Liver (tissue), 9 donors: ENCODE data around the gene PRDM1. TPM values are rescaled to one million over a fixed set of nuclear protein-coding genes. Genes with fewer than 3 reads are reported as not detected.

Experiments used
- DNase-seq: peaks from one replicate; pipeline ENCODE4 v3.0.0-alpha.2; 2017; ENCODE audit warnings: low spot score
- H3K27ac ChIP-seq, 2 donors: one replicate each; pipeline ENCODE4 v1.7.0; 2013; ENCODE audit warnings: inconsistent platforms in 2 of 2, low read length in 2 of 2, control low read depth in 1 of 2, low read depth in 1 of 2, mild to moderate bottlenecking in 1 of 2
- H3K27me3 ChIP-seq, 4 donors: one replicate each; pipeline versions ENCODE4 v1.6.1 to v1.7.0; 2013; ENCODE audit warnings: low read length in 3 of 4, inconsistent platforms in 1 of 4, mild to moderate bottlenecking in 1 of 4, moderate library complexity in 1 of 4; ENCODE audit not compliant: control insufficient read depth in 4 of 4, insufficient read depth in 4 of 4
- H3K36me3 ChIP-seq, 4 donors: one replicate each; pipeline versions ENCODE4 v1.6.1 to v1.7.0; 2013; ENCODE audit warnings: low read length in 3 of 4, mild to moderate bottlenecking in 3 of 4, low read depth in 1 of 4, moderate library complexity in 1 of 4; ENCODE audit not compliant: control insufficient read depth in 4 of 4, insufficient read depth in 3 of 4
- H3K4me1 ChIP-seq, 4 donors: one replicate each; pipeline versions ENCODE4 v1.6.1 to v1.7.0; 2013; ENCODE audit warnings: low read length in 3 of 4, mild to moderate bottlenecking in 3 of 4, moderate library complexity in 1 of 4; ENCODE audit not compliant: control insufficient read depth in 4 of 4, insufficient read depth in 4 of 4
- H3K4me3 ChIP-seq, 3 donors: one replicate each; pipeline versions ENCODE4 v1.6.1 to v1.7.0; 2013; ENCODE audit warnings: low read length in 3 of 3, control low read depth in 1 of 3, low read depth in 1 of 3, mild to moderate bottlenecking in 1 of 3
- H3K9ac ChIP-seq, 2 donors: one replicate each; pipeline ENCODE4 v1.7.0; 2013; ENCODE audit warnings: low read length in 2 of 2, mild to moderate bottlenecking in 2 of 2, moderate library complexity in 2 of 2, control low read depth in 1 of 2, low read depth in 1 of 2
- H3K9me3 ChIP-seq, 4 donors: one replicate each; pipeline versions ENCODE4 v1.6.1 to v1.7.0; 2013; ENCODE audit warnings: low read length in 3 of 4; ENCODE audit not compliant: control insufficient read depth in 4 of 4
- ATF3 ChIP-seq: IDR thresholded peaks from 2 replicates; pipeline ENCODE4 v1.6.1; 2016; ENCODE audit warnings: antibody characterized with exemption
- EGR1 ChIP-seq, 2 donors: IDR thresholded peaks; 2 replicates each; pipeline ENCODE4 v1.6.1; 2016 to 2018; ENCODE audit warnings: antibody characterized with exemption in 2 of 2, low read depth in 2 of 2
- FOXA1 ChIP-seq: IDR thresholded peaks from 2 replicates; pipeline ENCODE4 v1.6.1; 2016; ENCODE audit warnings: antibody characterized with exemption
- FOXA2 ChIP-seq: IDR thresholded peaks from 2 replicates; pipeline ENCODE4 v1.6.1; 2016; ENCODE audit warnings: antibody characterized with exemption
- GABPA ChIP-seq, 2 donors: IDR thresholded peaks in 1 of 2; conservative IDR thresholded peaks in 1 of 2; 2 replicates each; pipeline ENCODE4 v1.6.1; 2016; ENCODE audit warnings: antibody characterized with exemption in 2 of 2, mild to moderate bottlenecking in 1 of 2, moderate library complexity in 1 of 2
- HNF4A ChIP-seq, 2 donors: conservative IDR thresholded peaks; 2 replicates each; pipeline ENCODE4 v1.6.1; 2016; ENCODE audit warnings: antibody characterized with exemption in 2 of 2, mild to moderate bottlenecking in 2 of 2
- HNF4G ChIP-seq: IDR thresholded peaks from 2 replicates; pipeline ENCODE4 v1.6.1; 2016; ENCODE audit warnings: antibody characterized with exemption
- JUND ChIP-seq, 2 donors: IDR thresholded peaks; 2 replicates each; pipeline ENCODE4 v1.6.1; 2016; ENCODE audit warnings: antibody characterized with exemption in 2 of 2
- NR2F2 ChIP-seq: IDR thresholded peaks from 2 replicates; pipeline ENCODE4 v1.6.1; 2016; ENCODE audit warnings: antibody characterized with exemption
- RAD21 ChIP-seq, 2 donors: IDR thresholded peaks; 2 replicates each; pipeline ENCODE4 v1.6.1; 2016; ENCODE audit warnings: antibody characterized with exemption in 2 of 2, mild to moderate bottlenecking in 2 of 2
- RXRA ChIP-seq, 2 donors: IDR thresholded peaks; 2 replicates each; pipeline ENCODE4 v1.6.1; 2017 to 2018; ENCODE audit warnings: antibody characterized with exemption in 2 of 2, mild to moderate bottlenecking in 1 of 2
- SP1 ChIP-seq: IDR thresholded peaks from 2 replicates; pipeline ENCODE4 v1.6.1; 2018; ENCODE audit warnings: antibody characterized with exemption, mild to moderate bottlenecking
- TAF1 ChIP-seq: conservative IDR thresholded peaks from 2 replicates; pipeline ENCODE4 v1.6.1; 2016; ENCODE audit warnings: antibody characterized with exemption, mild to moderate bottlenecking
- YY1 ChIP-seq: IDR thresholded peaks from 2 replicates; pipeline ENCODE4 v1.6.1; 2016; ENCODE audit warnings: antibody characterized with exemption, mild to moderate bottlenecking
- WGBS: extraction: QIAGEN DNeasy Blood & Tissue Kit; methylation state at CpG from one replicate; pipeline ENCODE4 v1.1.7; 2013; 5-methylcytosine and 5-hydroxymethylcytosine counted together
- polyA plus RNA-seq, 2 donors: library from polyadenylated mRNA; stranded (reverse) in 1 of 2; unstranded in 1 of 2; fragments of 200-250 nt in 1 of 2; fragments of >200 nt in 1 of 2; fragmentation: Nextera tagmentation in 1 of 2; extraction: Ambion mirVana in 1 of 2; gene quantifications; one replicate each; pipeline versions ENCODE4 v1.2.1 to v1.2.3, GENCODE V29; 2013 to 2015
- total RNA-seq, 2 donors: library from RNA; depleted of rRNA; stranded (reverse); fragments of >200 nt; gene quantifications; one replicate each; pipeline ENCODE4 v1.2.3, GENCODE V29; 2014
- TF ChIP-seq, protein P1 (sequence below): IDR thresholded peaks from 2 replicates; pipeline ENCODE4 v1.6.1; 2016; ENCODE audit warnings: antibody characterized with exemption
- TF ChIP-seq, protein P2 (sequence below): IDR thresholded peaks from 2 replicates; pipeline ENCODE4 v1.6.1; 2016; ENCODE audit warnings: antibody characterized with exemption, mild to moderate bottlenecking
- TF ChIP-seq, protein P3 (sequence below): fragments of 150-350 bp; IDR thresholded peaks from 2 replicates; pipeline ENCODE4 v1.5.1; 2017; ENCODE audit warnings: improper control_type of control experiment, low read depth, low read length; ENCODE audit not compliant: missing input control
- donor health status: healthy.
- donor health status: healthy.
- donor health status: healthy.
- donor health status: healthy.
- donor health status: healthy.

Gene PRDM1
- total and polyA plus RNA-seq, 4 donors, result 0.37 to 2.8 (median 0.65) TPM

DNA sequence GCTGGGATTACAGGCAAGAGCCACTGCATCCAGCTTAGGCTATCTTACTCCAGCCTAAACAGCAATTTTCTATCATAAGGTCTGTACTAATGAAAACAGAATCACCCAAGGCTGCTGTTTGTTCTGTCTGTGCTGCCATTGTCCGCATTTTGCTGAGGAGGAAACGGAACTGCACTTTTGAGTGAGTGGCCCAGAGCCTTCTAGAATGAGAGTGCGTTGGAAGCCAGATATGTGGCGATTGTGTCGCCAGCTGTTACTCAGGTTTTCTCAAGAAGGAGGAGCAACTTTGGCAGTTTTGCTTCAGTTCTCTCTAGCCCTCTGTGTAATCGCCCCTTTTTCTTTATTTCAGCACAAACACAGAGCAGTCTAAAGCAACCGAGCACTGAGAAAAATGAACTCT lies 18.3 kb downstream of the PRDM1 start (continued):
- TF ChIP-seq SP1, result no peak

DNA sequence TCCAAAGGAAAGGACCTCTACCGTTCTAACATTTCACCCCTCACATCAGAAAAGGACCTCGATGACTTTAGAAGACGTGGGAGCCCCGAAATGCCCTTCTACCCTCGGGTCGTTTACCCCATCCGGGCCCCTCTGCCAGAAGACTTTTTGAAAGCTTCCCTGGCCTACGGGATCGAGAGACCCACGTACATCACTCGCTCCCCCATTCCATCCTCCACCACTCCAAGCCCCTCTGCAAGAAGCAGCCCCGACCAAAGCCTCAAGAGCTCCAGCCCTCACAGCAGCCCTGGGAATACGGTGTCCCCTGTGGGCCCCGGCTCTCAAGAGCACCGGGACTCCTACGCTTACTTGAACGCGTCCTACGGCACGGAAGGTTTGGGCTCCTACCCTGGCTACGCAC lies 18.8 kb downstream of the PRDM1 start:
- peaks cover 0 to 1% (median 0%) of the 10 kb centered on the region in 4 donors for H3K9me3 ChIP-seq
- DNase-seq, result no peak
- peaks cover 0 to 10% (median 2%) of the 10 kb centered on the region in 4 donors for H3K27me3 ChIP-seq
- no peak overlapping the region for H3K4me3 ChIP-seq
- peaks cover 0 to 6% (median 2%) of the 10 kb centered on the region in 4 donors for H3K4me1 ChIP-seq
- no peaks in the 10 kb centered on the region for H3K36me3 ChIP-seq
- no peak overlapping the region for H3K9ac ChIP-seq
- no peak overlapping the region for H3K27ac ChIP-seq
- 94% methylated on average over 21 of the region's 21 CpGs for WGBS
- no peak for TF ChIP-seq FOXA2
- no peak for TF ChIP-seq JUND (IDR thresholded peaks at IDR 0.05)
- TF ChIP-seq HNF4A (conservative IDR thresholded peaks at IDR 0.05), result no peak
- TF ChIP-seq, protein P1, sequence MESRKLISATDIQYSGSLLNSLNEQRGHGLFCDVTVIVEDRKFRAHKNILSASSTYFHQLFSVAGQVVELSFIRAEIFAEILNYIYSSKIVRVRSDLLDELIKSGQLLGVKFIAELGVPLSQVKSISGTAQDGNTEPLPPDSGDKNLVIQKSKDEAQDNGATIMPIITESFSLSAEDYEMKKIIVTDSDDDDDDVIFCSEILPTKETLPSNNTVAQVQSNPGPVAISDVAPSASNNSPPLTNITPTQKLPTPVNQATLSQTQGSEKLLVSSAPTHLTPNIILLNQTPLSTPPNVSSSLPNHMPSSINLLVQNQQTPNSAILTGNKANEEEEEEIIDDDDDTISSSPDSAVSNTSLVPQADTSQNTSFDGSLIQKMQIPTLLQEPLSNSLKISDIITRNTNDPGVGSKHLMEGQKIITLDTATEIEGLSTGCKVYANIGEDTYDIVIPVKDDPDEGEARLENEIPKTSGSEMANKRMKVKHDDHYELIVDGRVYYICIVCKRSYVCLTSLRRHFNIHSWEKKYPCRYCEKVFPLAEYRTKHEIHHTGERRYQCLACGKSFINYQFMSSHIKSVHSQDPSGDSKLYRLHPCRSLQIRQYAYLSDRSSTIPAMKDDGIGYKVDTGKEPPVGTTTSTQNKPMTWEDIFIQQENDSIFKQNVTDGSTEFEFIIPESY, result no peak
- no peak for TF ChIP-seq ATF3
- no peak for TF ChIP-seq NR2F2
- TF ChIP-seq GABPA (IDR thresholded peaks at IDR 0.05 in 1 of 2, conservative IDR thresholded peaks at IDR 0.05 in 1 of 2), result no peak
- TF ChIP-seq FOXA1, result no peak
- TF ChIP-seq YY1, result no peak
- TF ChIP-seq, protein P2, sequence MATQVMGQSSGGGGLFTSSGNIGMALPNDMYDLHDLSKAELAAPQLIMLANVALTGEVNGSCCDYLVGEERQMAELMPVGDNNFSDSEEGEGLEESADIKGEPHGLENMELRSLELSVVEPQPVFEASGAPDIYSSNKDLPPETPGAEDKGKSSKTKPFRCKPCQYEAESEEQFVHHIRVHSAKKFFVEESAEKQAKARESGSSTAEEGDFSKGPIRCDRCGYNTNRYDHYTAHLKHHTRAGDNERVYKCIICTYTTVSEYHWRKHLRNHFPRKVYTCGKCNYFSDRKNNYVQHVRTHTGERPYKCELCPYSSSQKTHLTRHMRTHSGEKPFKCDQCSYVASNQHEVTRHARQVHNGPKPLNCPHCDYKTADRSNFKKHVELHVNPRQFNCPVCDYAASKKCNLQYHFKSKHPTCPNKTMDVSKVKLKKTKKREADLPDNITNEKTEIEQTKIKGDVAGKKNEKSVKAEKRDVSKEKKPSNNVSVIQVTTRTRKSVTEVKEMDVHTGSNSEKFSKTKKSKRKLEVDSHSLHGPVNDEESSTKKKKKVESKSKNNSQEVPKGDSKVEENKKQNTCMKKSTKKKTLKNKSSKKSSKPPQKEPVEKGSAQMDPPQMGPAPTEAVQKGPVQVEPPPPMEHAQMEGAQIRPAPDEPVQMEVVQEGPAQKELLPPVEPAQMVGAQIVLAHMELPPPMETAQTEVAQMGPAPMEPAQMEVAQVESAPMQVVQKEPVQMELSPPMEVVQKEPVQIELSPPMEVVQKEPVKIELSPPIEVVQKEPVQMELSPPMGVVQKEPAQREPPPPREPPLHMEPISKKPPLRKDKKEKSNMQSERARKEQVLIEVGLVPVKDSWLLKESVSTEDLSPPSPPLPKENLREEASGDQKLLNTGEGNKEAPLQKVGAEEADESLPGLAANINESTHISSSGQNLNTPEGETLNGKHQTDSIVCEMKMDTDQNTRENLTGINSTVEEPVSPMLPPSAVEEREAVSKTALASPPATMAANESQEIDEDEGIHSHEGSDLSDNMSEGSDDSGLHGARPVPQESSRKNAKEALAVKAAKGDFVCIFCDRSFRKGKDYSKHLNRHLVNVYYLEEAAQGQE, result no peak
- no peak for TF ChIP-seq RAD21 (IDR thresholded peaks at IDR 0.05)
- no peak for TF ChIP-seq HNF4G
- no peak for TF ChIP-seq TAF1
- TF ChIP-seq SP1, result no peak
- no peak for TF ChIP-seq RXRA (IDR thresholded peaks at IDR 0.05)
- TF ChIP-seq EGR1 (IDR thresholded peaks at IDR 0.05; ENCODE audit: low read depth in 2 of 2), result no peak

- WGBS, result 91% methylated on average over 22 of the region's 22 CpGs
- H3K4me1 ChIP-seq, result peaks cover 0 to 6% (median 2%) of the 10 kb centered on the region in 4 donors
Observed at GRCh38 chr6:106105493-106105892, 19.4 kb downstream of the PRDM1 start.

More at GRCh38 chr6:106105493-106105892, 19.4 kb downstream of the PRDM1 start:
- Histone ChIP-seq H3K9ac (no peak overlapping the region), H3K9me3 (peaks cover 0 to 1% (median 0%) of the 10 kb centered on the region in 4 donors), H3K27me3 (peaks cover 0 to 10% (median 2%) of the 10 kb centered on the region in 4 donors), H3K4me3 (no peak overlapping the region), H3K27ac (no peak overlapping the region), H3K36me3 (no peaks in the 10 kb centered on the region)
- no peak for DNase-seq
- TF ChIP-seq HNF4G (no peak), GABPA (IDR thresholded peaks at IDR 0.05 in 1 of 2, conservative IDR thresholded peaks at IDR 0.05 in 1 of 2) (no peak), FOXA2 (no peak), EGR1 (IDR thresholded peaks at IDR 0.05; ENCODE audit: low read depth in 2 of 2) (no peak), RXRA (IDR thresholded peaks at IDR 0.05) (no peak), RAD21 (IDR thresholded peaks at IDR 0.05) (no peak), HNF4A (conservative IDR thresholded peaks at IDR 0.05) (no peak), FOXA1 (no peak)
- TF ChIP-seq, protein P3, sequence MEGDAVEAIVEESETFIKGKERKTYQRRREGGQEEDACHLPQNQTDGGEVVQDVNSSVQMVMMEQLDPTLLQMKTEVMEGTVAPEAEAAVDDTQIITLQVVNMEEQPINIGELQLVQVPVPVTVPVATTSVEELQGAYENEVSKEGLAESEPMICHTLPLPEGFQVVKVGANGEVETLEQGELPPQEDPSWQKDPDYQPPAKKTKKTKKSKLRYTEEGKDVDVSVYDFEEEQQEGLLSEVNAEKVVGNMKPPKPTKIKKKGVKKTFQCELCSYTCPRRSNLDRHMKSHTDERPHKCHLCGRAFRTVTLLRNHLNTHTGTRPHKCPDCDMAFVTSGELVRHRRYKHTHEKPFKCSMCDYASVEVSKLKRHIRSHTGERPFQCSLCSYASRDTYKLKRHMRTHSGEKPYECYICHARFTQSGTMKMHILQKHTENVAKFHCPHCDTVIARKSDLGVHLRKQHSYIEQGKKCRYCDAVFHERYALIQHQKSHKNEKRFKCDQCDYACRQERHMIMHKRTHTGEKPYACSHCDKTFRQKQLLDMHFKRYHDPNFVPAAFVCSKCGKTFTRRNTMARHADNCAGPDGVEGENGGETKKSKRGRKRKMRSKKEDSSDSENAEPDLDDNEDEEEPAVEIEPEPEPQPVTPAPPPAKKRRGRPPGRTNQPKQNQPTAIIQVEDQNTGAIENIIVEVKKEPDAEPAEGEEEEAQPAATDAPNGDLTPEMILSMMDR, result no peak
- TF ChIP-seq, protein P2, result no peak
